ENCODE measurements around the gene RALGPS1. TPM values are rescaled to one million over a fixed set of nuclear protein-coding genes. Genes with fewer than 3 reads are reported as not detected.
A peak's percentile ranks its signal among the peaks of the same experiment; 100 is the strongest.

Gene RALGPS1
- total and polyA plus RNA-seq, 7 donors, result 3.9 to 7.7 (median 5.4) TPM

- 48 to 60% (median 49%) methylated on average over 11 of the region's 11 CpGs for WGBS, 3 donors
- Histone ChIP-seq H3K27ac (no peak overlapping the region), H3K9me3 (no peaks in the 10 kb centered on the region), H3K27me3 (ENCODE audit: insufficient read depth in 3 of 3, low read length in 2 of 3) (no peaks in the 10 kb centered on the region), H3K36me3 (ENCODE audit: insufficient read depth in 1 of 2, low read depth in 1 of 2) (peaks cover 0 to 66% of the 10 kb centered on the region in 2 donors), H3K4me3 (no peak overlapping the region), H3K4me1 (peaks cover 25% of the 10 kb centered on the region)
- intact Hi-C loops (cut with DNase I), result loop anchor here in 1 of 2 donors (5.0 kb wide), 1 partner anchor 120 kb away; no protein-coding TSS in a partner anchor
- no peak for TF ChIP-seq CTCF (IDR thresholded peaks at IDR 0.05)
- peak; percentile 5 to 16 (median 12) for ATAC-seq
- DNase-seq, result no peak
These were observed 192.8 kb downstream of the RALGPS1 start for GRCh38 chr9:127107171-127107928.

- intact Hi-C loops (cut with DNase I), result loop anchor here in 1 of 2 donors (5.0 kb wide), 1 partner anchor 121 kb away; no protein-coding TSS in a partner anchor
- Histone ChIP-seq H3K27ac (peak overlapping the region; percentile 23), H3K4me3 (no peak overlapping the region), H3K4me1 (peaks cover 33% of the 10 kb centered on the region), H3K36me3 (ENCODE audit: insufficient read depth in 1 of 2, low read depth in 1 of 2) (peaks cover 0 to 62% of the 10 kb centered on the region in 2 donors), H3K27me3 (ENCODE audit: insufficient read depth in 3 of 3, low read length in 2 of 3) (no peaks in the 10 kb centered on the region), H3K9me3 (no peaks in the 10 kb centered on the region)
- no peak for DNase-seq
- 59 to 73% (median 60%) methylated on average over 38 of the region's 38 CpGs for WGBS, 3 donors
- ATAC-seq, result peak; percentile 32 to 55 (median 50)
- no peak for TF ChIP-seq CTCF (IDR thresholded peaks at IDR 0.05)
These were observed 193.6 kb downstream of the RALGPS1 start for GRCh38 chr9:127107929-127108876.

- Histone ChIP-seq H3K4me3 (no peak overlapping the region), H3K27me3 (ENCODE audit: insufficient read depth in 3 of 3, low read length in 2 of 3) (no peaks in the 10 kb centered on the region), H3K4me1 (peaks cover 40% of the 10 kb centered on the region), H3K36me3 (ENCODE audit: insufficient read depth in 1 of 2, low read depth in 1 of 2) (peaks cover 0 to 51% of the 10 kb centered on the region in 2 donors), H3K9me3 (no peaks in the 10 kb centered on the region), H3K27ac (peak overlapping the region; percentile 41)
- ATAC-seq (peak in 2 of 4 donors; percentile 5 to 10), DNase-seq (no peak)
- intact Hi-C loops (cut with DNase I), result loop anchor here in 1 of 2 donors (5.0 kb wide), 1 partner anchor 122 kb away; no protein-coding TSS in a partner anchor
- WGBS, 3 donors, result 60 to 71% (median 63%) methylated on average over 5 of the region's 5 CpGs
- TF ChIP-seq CTCF (IDR thresholded peaks at IDR 0.05), result no peak
These were observed 194.7 kb downstream of the RALGPS1 start for GRCh38 chr9:127109212-127109711.

GRCh38 chr9:127112056-127112455, 197.5 kb downstream of the RALGPS1 start:
- WGBS, 3 donors, result 57 to 62% (median 60%) methylated on average over 7 of the region's 7 CpGs
- Histone ChIP-seq H3K27me3 (ENCODE audit: insufficient read depth in 3 of 3, low read length in 2 of 3) (no peaks in the 10 kb centered on the region), H3K9me3 (no peaks in the 10 kb centered on the region), H3K4me3 (no peak overlapping the region), H3K4me1 (peaks cover 64% of the 10 kb centered on the region), H3K36me3 (ENCODE audit: insufficient read depth in 1 of 2, low read depth in 1 of 2) (peaks cover 0 to 29% of the 10 kb centered on the region in 2 donors), H3K27ac (no peak overlapping the region)
- DNase-seq (no peak), ATAC-seq (no peak)
- no peak for TF ChIP-seq CTCF (IDR thresholded peaks at IDR 0.05)
- intact Hi-C loops (cut with DNase I), result no loop called here
